SK-N-SH treated with all-trans-retinoic acid at 6 μM for 48 hours (cell line): ENCODE measurements around the gene RGS16.

Experiments used
- ATAC-seq: fragments of 200-7000 bp; cut with Tn5 transposase; 3 replicates; pipeline ENCODE4 v1.9.1; 2020; ENCODE audit warnings: mild to moderate bottlenecking, moderate library complexity
- ARNTL ChIP-seq: fragments of 450-650 bp; formaldehyde crosslinking; IDR thresholded peaks from 2 replicates; pipeline ENCODE4 v1.5.0; 2020; ENCODE audit warnings: low read depth, mild to moderate bottlenecking, moderate library complexity, borderline replicate concordance
- BACH2 ChIP-seq: fragments of 250-450 bp; sonication (Bioruptor Pico); IDR thresholded peaks from 2 replicates; pipeline ENCODE4 v1.9.0; 2021; ENCODE audit warnings: mild to moderate bottlenecking, borderline replicate concordance
- CSDC2 ChIP-seq: fragments of 250-450 bp; sonication (Bioruptor Pico); IDR thresholded peaks from 2 replicates; pipeline ENCODE4 v1.5.0; 2020; ENCODE audit warnings: mild to moderate bottlenecking, moderate library complexity
- ESRRG ChIP-seq: fragments of 250-450 bp; sonication (Bioruptor Pico); IDR thresholded peaks from 2 replicates; pipeline ENCODE4 v1.6.1; 2021; ENCODE audit warnings: mild to moderate bottlenecking
- GLIS3 ChIP-seq: fragments of 250-450 bp; sonication (Bioruptor Pico); IDR thresholded peaks from 2 replicates; pipeline ENCODE4 v1.5.0; 2020; ENCODE audit warnings: mild to moderate bottlenecking, moderate library complexity
- ISL1 ChIP-seq: fragments of 250-450 bp; sonication (Bioruptor Pico); IDR thresholded peaks from 2 replicates; pipeline ENCODE4 v2.1.2; 2022; ENCODE audit warnings: mild to moderate bottlenecking, moderate library complexity
- OSR1 ChIP-seq: fragments of 250-450 bp; sonication (Bioruptor Pico); IDR thresholded peaks from 2 replicates; pipeline ENCODE4 v1.8.0; 2022; ENCODE audit warnings: moderate library complexity, mild to moderate bottlenecking, inconsistent platforms
- PPARA ChIP-seq: fragments of 250-450 bp; sonication (Bioruptor Pico); IDR thresholded peaks from 2 replicates; pipeline ENCODE4 v1.5.0; 2020; ENCODE audit warnings: mild to moderate bottlenecking, borderline replicate concordance
- RARB ChIP-seq: fragments of 250-450 bp; sonication (Bioruptor Pico); IDR thresholded peaks from 2 replicates; pipeline ENCODE4 v1.8.0; 2021; ENCODE audit warnings: mild to moderate bottlenecking, moderate library complexity
- SNAI2 ChIP-seq: fragments of 250-450 bp; sonication (Bioruptor Pico); IDR thresholded peaks from 2 replicates; pipeline ENCODE4 v1.5.0; 2020; ENCODE audit warnings: mild to moderate bottlenecking, moderate library complexity
- TCF4 ChIP-seq: fragments of 250-450 bp; sonication (Bioruptor Pico); IDR thresholded peaks from 2 replicates; pipeline ENCODE4 v1.8.0; 2021; ENCODE audit warnings: mild to moderate bottlenecking, moderate library complexity, borderline replicate concordance
- TOX ChIP-seq: fragments of 250-450 bp; sonication (Bioruptor Pico); IDR thresholded peaks from 2 replicates; pipeline ENCODE4 v1.8.0; 2021; ENCODE audit warnings: mild to moderate bottlenecking, moderate library complexity, borderline replicate concordance
- ZC3H10 ChIP-seq: fragments of 250-450 bp; sonication (Bioruptor Pico); IDR thresholded peaks from 2 replicates; pipeline ENCODE4 v1.5.1; 2021; ENCODE audit warnings: mild to moderate bottlenecking, moderate library complexity
- ZFP3 ChIP-seq: fragments of 250-450 bp; sonication (Bioruptor Pico); IDR thresholded peaks from 2 replicates; pipeline ENCODE4 v1.5.0; 2020; ENCODE audit warnings: mild to moderate bottlenecking, moderate library complexity
- ZFP30 ChIP-seq: fragments of 450-650 bp; formaldehyde crosslinking; IDR thresholded peaks from 2 replicates; pipeline ENCODE4 v1.5.0; 2022; ENCODE audit warnings: mild to moderate bottlenecking, moderate library complexity
- ZNF565 ChIP-seq: fragments of 450-650 bp; formaldehyde crosslinking; conservative IDR thresholded peaks from 2 replicates; pipeline ENCODE4 v1.5.0; 2020; ENCODE audit warnings: low read depth, mild to moderate bottlenecking, moderate library complexity
- ZNF8 ChIP-seq: fragments of 450-650 bp; formaldehyde crosslinking; IDR thresholded peaks from 2 replicates; pipeline ENCODE4 v1.5.0; 2020; ENCODE audit warnings: mild to moderate bottlenecking, moderate library complexity
- TF ChIP-seq, protein P1 (sequence below): fragments of 250-450 bp; sonication (Bioruptor Pico); IDR thresholded peaks from 2 replicates; pipeline ENCODE4 v1.5.1; 2020; ENCODE audit warnings: low read depth, mild to moderate bottlenecking, moderate library complexity
- TF ChIP-seq, protein P2 (sequence below): fragments of 250-450 bp; sonication (Bioruptor Pico); IDR thresholded peaks from 2 replicates; pipeline ENCODE4 v1.8.0; 2021; ENCODE audit warnings: low read depth, mild to moderate bottlenecking, moderate library complexity, borderline replicate concordance
- TF ChIP-seq, protein P3 (sequence below): fragments of 250-450 bp; sonication (Bioruptor Pico); IDR thresholded peaks from 2 replicates; pipeline ENCODE4 v1.8.0; 2020; ENCODE audit warnings: mild to moderate bottlenecking, moderate library complexity, borderline replicate concordance
- TF ChIP-seq, protein P4 (sequence below): fragments of 250-450 bp; sonication (Bioruptor Pico); IDR thresholded peaks from 2 replicates; pipeline ENCODE4 v1.5.1; 2021; ENCODE audit warnings: mild to moderate bottlenecking, moderate library complexity

RGS16 gene

DNA sequence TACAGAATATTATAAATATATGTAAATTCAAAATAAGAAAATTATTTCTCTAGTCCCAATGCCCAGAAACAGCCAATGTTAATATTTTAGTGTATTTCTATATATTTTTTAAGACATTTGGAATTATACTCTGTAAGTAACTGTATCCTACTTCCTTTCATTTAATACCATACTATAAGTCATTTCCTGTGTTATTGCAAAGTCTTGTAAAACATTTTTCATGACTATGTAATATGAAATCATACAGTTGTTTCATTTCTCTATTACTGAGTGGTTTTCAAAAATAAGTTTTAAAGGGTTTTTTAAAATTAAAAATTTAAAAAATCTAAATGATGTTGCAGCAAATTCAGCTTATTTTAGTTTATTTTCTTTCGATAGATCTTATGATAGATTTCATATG lies 17.1 kb downstream of the RGS16 start:
- TF ChIP-seq ZC3H10 (no peak), OSR1 (CRISPR knock-in tag) (no peak), CSDC2 (no peak), SNAI2 (CRISPR knock-in tag) (no peak), TOX (CRISPR knock-in tag) (no peak), ZFP30 (CRISPR knock-in tag) (no peak), TCF4 (CRISPR knock-in tag) (no peak), BACH2 (CRISPR knock-in tag) (no peak), RARB (CRISPR knock-in tag) (no peak), ZFP3 (CRISPR knock-in tag) (no peak), GLIS3 (no peak), ZNF565 (CRISPR knock-in tag) (no peak), ESRRG (no peak)
- TF ChIP-seq, protein P1, sequence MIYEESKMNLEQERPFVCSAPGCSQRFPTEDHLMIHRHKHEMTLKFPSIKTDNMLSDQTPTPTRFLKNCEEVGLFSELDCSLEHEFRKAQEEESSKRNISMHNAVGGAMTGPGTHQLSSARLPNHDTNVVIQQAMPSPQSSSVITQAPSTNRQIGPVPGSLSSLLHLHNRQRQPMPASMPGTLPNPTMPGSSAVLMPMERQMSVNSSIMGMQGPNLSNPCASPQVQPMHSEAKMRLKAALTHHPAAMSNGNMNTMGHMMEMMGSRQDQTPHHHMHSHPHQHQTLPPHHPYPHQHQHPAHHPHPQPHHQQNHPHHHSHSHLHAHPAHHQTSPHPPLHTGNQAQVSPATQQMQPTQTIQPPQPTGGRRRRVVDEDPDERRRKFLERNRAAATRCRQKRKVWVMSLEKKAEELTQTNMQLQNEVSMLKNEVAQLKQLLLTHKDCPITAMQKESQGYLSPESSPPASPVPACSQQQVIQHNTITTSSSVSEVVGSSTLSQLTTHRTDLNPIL, result no peak
- TF ChIP-seq, protein P2, sequence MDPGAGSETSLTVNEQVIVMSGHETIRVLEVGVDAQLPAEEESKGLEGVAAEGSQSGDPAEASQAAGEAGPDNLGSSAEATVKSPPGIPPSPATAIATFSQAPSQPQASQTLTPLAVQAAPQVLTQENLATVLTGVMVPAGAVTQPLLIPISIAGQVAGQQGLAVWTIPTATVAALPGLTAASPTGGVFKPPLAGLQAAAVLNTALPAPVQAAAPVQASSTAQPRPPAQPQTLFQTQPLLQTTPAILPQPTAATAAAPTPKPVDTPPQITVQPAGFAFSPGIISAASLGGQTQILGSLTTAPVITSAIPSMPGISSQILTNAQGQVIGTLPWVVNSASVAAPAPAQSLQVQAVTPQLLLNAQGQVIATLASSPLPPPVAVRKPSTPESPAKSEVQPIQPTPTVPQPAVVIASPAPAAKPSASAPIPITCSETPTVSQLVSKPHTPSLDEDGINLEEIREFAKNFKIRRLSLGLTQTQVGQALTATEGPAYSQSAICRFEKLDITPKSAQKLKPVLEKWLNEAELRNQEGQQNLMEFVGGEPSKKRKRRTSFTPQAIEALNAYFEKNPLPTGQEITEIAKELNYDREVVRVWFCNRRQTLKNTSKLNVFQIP (CRISPR knock-in tag), result no peak
- TF ChIP-seq, protein P3, sequence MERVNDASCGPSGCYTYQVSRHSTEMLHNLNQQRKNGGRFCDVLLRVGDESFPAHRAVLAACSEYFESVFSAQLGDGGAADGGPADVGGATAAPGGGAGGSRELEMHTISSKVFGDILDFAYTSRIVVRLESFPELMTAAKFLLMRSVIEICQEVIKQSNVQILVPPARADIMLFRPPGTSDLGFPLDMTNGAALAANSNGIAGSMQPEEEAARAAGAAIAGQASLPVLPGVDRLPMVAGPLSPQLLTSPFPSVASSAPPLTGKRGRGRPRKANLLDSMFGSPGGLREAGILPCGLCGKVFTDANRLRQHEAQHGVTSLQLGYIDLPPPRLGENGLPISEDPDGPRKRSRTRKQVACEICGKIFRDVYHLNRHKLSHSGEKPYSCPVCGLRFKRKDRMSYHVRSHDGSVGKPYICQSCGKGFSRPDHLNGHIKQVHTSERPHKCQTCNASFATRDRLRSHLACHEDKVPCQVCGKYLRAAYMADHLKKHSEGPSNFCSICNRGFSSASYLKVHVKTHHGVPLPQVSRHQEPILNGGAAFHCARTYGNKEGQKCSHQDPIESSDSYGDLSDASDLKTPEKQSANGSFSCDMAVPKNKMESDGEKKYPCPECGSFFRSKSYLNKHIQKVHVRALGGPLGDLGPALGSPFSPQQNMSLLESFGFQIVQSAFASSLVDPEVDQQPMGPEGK (CRISPR knock-in tag), result no peak
- no peak for ATAC-seq

DNA sequence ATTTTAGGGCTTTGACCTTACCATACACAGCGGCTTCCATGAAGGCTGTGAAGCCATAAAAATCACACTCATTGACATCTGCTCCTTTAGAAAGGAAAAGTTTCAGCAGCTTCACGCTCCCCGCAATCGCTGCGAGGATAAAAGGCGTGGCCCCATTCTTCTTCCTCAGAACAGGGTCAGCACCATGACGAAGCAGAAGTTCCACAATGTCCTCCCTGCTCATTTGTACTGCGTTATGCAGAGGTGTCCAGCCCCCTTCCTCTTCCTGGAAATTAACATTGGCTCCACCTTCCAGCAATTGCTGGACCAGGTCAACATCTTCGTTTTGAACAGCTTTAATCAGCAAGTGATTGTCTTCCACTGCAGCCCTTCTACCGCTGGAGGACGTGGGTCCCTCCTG lies 17.8 kb downstream of the RGS16 start:
- TF ChIP-seq ISL1 (CRISPR knock-in tag), result no peak
- TF ChIP-seq, protein P4, sequence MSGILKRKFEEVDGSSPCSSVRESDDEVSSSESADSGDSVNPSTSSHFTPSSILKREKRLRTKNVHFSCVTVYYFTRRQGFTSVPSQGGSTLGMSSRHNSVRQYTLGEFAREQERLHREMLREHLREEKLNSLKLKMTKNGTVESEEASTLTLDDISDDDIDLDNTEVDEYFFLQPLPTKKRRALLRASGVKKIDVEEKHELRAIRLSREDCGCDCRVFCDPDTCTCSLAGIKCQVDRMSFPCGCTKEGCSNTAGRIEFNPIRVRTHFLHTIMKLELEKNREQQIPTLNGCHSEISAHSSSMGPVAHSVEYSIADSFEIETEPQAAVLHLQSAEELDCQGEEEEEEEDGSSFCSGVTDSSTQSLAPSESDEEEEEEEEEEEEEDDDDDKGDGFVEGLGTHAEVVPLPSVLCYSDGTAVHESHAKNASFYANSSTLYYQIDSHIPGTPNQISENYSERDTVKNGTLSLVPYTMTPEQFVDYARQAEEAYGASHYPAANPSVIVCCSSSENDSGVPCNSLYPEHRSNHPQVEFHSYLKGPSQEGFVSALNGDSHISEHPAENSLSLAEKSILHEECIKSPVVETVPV (CRISPR knock-in tag), result no peak
- TF ChIP-seq, protein P2 (CRISPR knock-in tag), result no peak
- TF ChIP-seq ZFP30 (CRISPR knock-in tag), result no peak
- no peak for TF ChIP-seq ZNF8 (CRISPR knock-in tag)
- TF ChIP-seq GLIS3, result no peak
- no peak for TF ChIP-seq BACH2 (CRISPR knock-in tag)
- no peak for TF ChIP-seq ARNTL (CRISPR knock-in tag)
- TF ChIP-seq ZNF565 (CRISPR knock-in tag), result no peak
- no peak for TF ChIP-seq TOX (CRISPR knock-in tag)
- no peak for TF ChIP-seq ESRRG
- TF ChIP-seq TCF4 (CRISPR knock-in tag), result no peak
- TF ChIP-seq, all 23 proteins: peak for 0
- no peak for ATAC-seq

DNA sequence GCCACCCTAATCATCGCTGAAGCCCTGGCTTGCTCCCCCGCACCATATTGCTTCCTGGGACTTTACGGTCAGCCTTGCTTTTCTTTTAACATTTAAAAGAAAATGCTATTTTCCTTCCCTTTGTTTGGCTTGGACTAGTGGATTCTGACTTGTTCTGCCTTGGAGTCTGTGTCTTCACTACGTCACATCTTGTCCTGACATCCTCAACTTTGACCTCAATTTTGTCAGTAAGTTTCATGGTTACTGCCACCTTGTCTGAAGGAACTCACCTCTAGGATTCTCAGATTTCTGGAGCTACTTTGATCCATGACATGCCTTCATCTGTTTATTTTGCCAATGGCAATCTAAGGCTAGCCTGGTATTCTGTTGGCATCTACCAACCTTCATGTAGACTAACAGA lies 19.4 kb downstream of the RGS16 start:
- no peak for ATAC-seq
- TF ChIP-seq ISL1 (CRISPR knock-in tag), result no peak
- TF ChIP-seq RARB (CRISPR knock-in tag), result no peak
- TF ChIP-seq, protein P4 (CRISPR knock-in tag), result no peak
- no peak for TF ChIP-seq OSR1 (CRISPR knock-in tag)
- TF ChIP-seq, protein P2 (CRISPR knock-in tag), result no peak
- TF ChIP-seq ZFP3 (CRISPR knock-in tag), result no peak
- TF ChIP-seq ZC3H10, result no peak
- TF ChIP-seq ARNTL (CRISPR knock-in tag), result no peak
- TF ChIP-seq, protein P3 (CRISPR knock-in tag), result no peak
- TF ChIP-seq, protein P1, result no peak
- TF ChIP-seq ZNF565 (CRISPR knock-in tag), result no peak
- TF ChIP-seq PPARA (CRISPR knock-in tag), result no peak
- no peak for TF ChIP-seq TOX (CRISPR knock-in tag)
- no peak for TF ChIP-seq GLIS3
- no peak for TF ChIP-seq SNAI2 (CRISPR knock-in tag)
- TF ChIP-seq BACH2 (CRISPR knock-in tag), result no peak
